ENCODE results near the gene KCNQ1.

GRCh38 chr11:2518983-2519340, 74.2 kb downstream of the KCNQ1 start:
- TF ChIP-seq CTCF (IDR thresholded peaks at IDR 0.05) (no peak), POLR2A (IDR thresholded peaks at IDR 0.05) (no peak)

Measured in adrenal gland (tissue), 5 donors.